ENCODE data around the gene PRRT4.

GRCh38 chr7:128376077-128376476 is 14.6 kb upstream of the PRRT4 start:
- TF ChIP-seq CTCF (IDR thresholded peaks at IDR 0.05) (no peak), POLR2A (IDR thresholded peaks at IDR 0.05; ENCODE audit: low read depth) (no peak), EP300 (IDR thresholded peaks at IDR 0.05) (no peak), POLR2AphosphoS5 (IDR thresholded peaks at IDR 0.05) (no peak)
